Measurements from ENCODE around the gene NOS1. TPM values are rescaled to one million over a fixed set of nuclear protein-coding genes. Genes with fewer than 3 reads are reported as not detected.

NOS1 gene
- total RNA-seq, 1 experiment from 2014 or later: not detected

GRCh38 chr12:117261247-117261646 is 100.2 kb downstream of the NOS1 start:
- intact Hi-C loops (cut with micrococcal nuclease): no loop called here
- Mint-ChIP-seq H3K4me1 (ENCODE audit: insufficient read depth, unreplicated experiment) (no peaks in the 10 kb centered on the region), H3K9me3 (ENCODE audit: unreplicated experiment) (peaks cover 15% of the 10 kb centered on the region), H3K4me3 (ENCODE audit: unreplicated experiment) (no peak overlapping the region), H3K27ac (ENCODE audit: low read depth, unreplicated experiment) (no peak overlapping the region), H3K36me3 (ENCODE audit: insufficient read depth, unreplicated experiment) (no peaks in the 10 kb centered on the region), H3K27me3 (ENCODE audit: insufficient read depth, unreplicated experiment) (no peaks in the 10 kb centered on the region)
- no peak for TF ChIP-seq CTCF (IDR thresholded peaks at IDR 0.05; ENCODE audit: unreplicated experiment)
- BruUV-seq (replicated peaks): no TSS peak
- DNase-seq (ENCODE audit: unreplicated experiment): peak; percentile 51
- POLR2A ChIA-PET: no interaction called here
- CTCF ChIA-PET: interaction anchor here (0.6 to 2.2 kb wide), 4 partner anchors 60 to 1222 kb away, joined by 3 to 5 read pairs (median 4); no protein-coding TSS in a partner anchor

- BruUV-seq (replicated peaks): no TSS peak
These were observed 106.0 kb downstream of the NOS1 start for GRCh38 chr12:117255386-117255785.

GRCh38 chr12:117243488-117243887 is 117.9 kb downstream of the NOS1 start:
- H3K27ac Mint-ChIP-seq (ENCODE audit: low read depth, unreplicated experiment): no peak overlapping the region
- CTCF ChIA-PET: no interaction called here
- intact Hi-C loops (cut with micrococcal nuclease): no loop called here
- no peaks in the 10 kb centered on the region for H3K36me3 Mint-ChIP-seq (ENCODE audit: insufficient read depth, unreplicated experiment)
- POLR2A ChIA-PET: no interaction called here
- no peak for DNase-seq (ENCODE audit: unreplicated experiment)
- no peak for TF ChIP-seq CTCF (IDR thresholded peaks at IDR 0.05; ENCODE audit: unreplicated experiment)
- no peaks in the 10 kb centered on the region for H3K27me3 Mint-ChIP-seq (ENCODE audit: insufficient read depth, unreplicated experiment)
- H3K4me1 Mint-ChIP-seq (ENCODE audit: insufficient read depth, unreplicated experiment): no peaks in the 10 kb centered on the region
- peaks cover 8% of the 10 kb centered on the region for H3K9me3 Mint-ChIP-seq (ENCODE audit: unreplicated experiment)
- no peak overlapping the region for H3K4me3 Mint-ChIP-seq (ENCODE audit: unreplicated experiment)
- no TSS peak for BruUV-seq (replicated peaks)

More at GRCh38 chr12:117255386-117255785, 106.0 kb downstream of the NOS1 start:
- DNase-seq (ENCODE audit: unreplicated experiment): no peak
- H3K4me3 Mint-ChIP-seq (ENCODE audit: unreplicated experiment): no peak overlapping the region
- no peaks in the 10 kb centered on the region for H3K27me3 Mint-ChIP-seq (ENCODE audit: insufficient read depth, unreplicated experiment)
- H3K36me3 Mint-ChIP-seq (ENCODE audit: insufficient read depth, unreplicated experiment): no peaks in the 10 kb centered on the region
- H3K9me3 Mint-ChIP-seq (ENCODE audit: unreplicated experiment): peaks cover 15% of the 10 kb centered on the region
- intact Hi-C loops (cut with micrococcal nuclease): no loop called here
- no peak for TF ChIP-seq CTCF (IDR thresholded peaks at IDR 0.05; ENCODE audit: unreplicated experiment)
- ChIA-PET CTCF (interaction anchor here (0.6 to 1.5 kb wide), 3 partner anchors 16 to 595 kb away, joined by 3 to 5 read pairs (median 3); no protein-coding TSS in a partner anchor), POLR2A (no interaction called here)
- H3K27ac Mint-ChIP-seq (ENCODE audit: low read depth, unreplicated experiment): no peak overlapping the region
- H3K4me1 Mint-ChIP-seq (ENCODE audit: insufficient read depth, unreplicated experiment): no peaks in the 10 kb centered on the region

- DNase-seq (ENCODE audit: unreplicated experiment): no peak
- no TSS peak for BruUV-seq (replicated peaks)
- Mint-ChIP-seq H3K4me1 (ENCODE audit: insufficient read depth, unreplicated experiment) (no peaks in the 10 kb centered on the region), H3K27me3 (ENCODE audit: insufficient read depth, unreplicated experiment) (no peaks in the 10 kb centered on the region), H3K36me3 (ENCODE audit: insufficient read depth, unreplicated experiment) (no peaks in the 10 kb centered on the region), H3K9me3 (ENCODE audit: unreplicated experiment) (peaks cover 8% of the 10 kb centered on the region), H3K4me3 (ENCODE audit: unreplicated experiment) (no peak overlapping the region), H3K27ac (ENCODE audit: low read depth, unreplicated experiment) (no peak overlapping the region)
- POLR2A ChIA-PET: interaction anchor here (1.6 kb wide), 1 partner anchor 11 kb away, joined by 4 read pairs; no protein-coding TSS in a partner anchor
- intact Hi-C loops (cut with micrococcal nuclease): no loop called here
- CTCF ChIA-PET: interaction anchor here (0.6 to 1.1 kb wide), 6 partner anchors 12 to 591 kb away, joined by 3 to 4 read pairs (median 3); no protein-coding TSS in a partner anchor
- TF ChIP-seq CTCF (IDR thresholded peaks at IDR 0.05; ENCODE audit: unreplicated experiment): no peak
These were observed 119.7 kb downstream of the NOS1 start for GRCh38 chr12:117241697-117242096.
